DMS 273 (cell line): ENCODE measurements around the gene MAPK4.
A peak's percentile ranks its signal among the peaks of the same experiment; 100 is the strongest.
"Not testable (repeated sequence)": the region's sequence is repeated elsewhere in the genome, so short reads cannot be mapped to it uniquely, and the experiment has no call there.

Experiments
- DNase-seq: peaks from one replicate; lab custom pipeline; 2025; ENCODE audit not compliant: unreplicated experiment; lab: John Stamatoyannopoulos, UW

MAPK4 gene

DNA sequence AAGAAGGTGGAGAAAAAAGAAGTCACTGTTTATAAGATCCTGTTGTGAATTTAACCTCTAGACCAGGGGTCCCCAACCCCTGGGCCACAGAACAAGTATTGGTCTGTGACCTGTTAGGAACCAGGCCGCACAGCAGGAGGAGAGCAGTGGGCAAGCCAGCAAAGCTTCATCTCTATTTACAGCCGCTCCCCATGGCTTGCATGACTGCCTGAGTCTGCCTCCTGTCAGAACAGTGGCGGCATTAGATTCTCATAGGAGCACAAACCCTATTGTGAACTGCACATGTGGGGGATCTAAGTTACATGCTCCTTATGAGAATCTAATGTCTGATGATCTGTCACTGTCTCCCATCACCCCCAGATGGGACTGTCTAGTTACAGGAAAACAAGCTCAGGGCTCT is 13.3 kb downstream of the MAPK4 start:
- DNase-seq: not testable (repeated sequence)

DNA sequence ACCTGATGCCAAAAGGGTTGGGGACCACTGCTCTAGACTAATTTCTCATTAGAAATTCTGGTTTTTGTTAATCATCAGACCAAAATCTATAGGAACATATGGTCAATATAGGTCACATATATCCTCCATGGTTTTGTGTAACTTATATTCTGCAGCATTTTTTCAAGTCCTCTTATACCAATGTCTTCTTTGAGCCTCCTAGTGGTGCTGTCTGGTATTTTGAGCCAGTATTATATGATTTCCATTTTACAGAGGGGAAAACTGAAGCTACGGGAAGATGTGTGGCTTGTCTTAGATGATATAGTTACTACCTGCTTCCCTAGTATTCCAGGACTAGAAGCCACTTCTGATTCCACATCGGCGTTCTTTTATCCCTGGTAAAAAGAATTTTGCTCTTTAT is 13.8 kb downstream of the MAPK4 start:
- DNase-seq: peak; percentile 12

DNA sequence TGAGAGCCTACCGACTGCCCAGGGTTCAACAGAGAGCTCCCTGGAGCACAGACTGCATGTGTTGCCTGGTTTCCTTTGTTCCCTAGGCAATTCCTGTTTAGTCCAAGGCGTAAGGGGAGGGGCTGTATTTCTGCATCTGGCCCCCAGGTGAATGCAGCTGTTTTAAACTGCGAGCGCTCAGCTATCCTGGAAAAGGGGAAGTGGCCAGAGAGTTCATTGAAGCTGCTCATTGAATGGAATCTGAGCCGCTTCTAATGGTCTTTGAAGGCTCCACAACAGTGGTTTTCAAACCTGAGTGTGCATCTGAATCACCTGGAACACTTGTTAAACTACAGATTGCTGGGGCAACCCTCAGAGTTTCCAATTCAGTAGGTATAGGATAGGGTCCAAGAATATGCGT is 18.1 kb downstream of the MAPK4 start:
- DNase-seq: no peak

DNA sequence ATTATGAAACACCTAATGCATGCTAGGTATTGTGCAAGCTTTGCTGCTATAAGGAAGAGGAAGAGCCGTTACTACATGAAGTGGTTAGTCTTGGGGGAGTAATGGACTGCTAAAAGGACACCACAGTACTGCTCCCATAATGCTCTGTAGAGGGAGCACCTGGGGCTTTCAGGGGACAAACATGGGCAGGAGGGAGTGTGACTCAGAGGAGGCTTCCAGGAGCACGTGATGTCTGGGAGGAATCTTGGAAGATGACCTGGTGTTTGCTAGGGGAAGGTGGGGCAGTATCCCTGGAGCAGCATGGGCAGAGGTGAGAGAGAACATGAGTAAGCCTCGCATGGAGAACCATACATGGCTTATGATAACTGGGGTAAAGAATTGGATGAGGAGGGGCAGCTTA is 18.8 kb downstream of the MAPK4 start:
- no peak for DNase-seq

DNA sequence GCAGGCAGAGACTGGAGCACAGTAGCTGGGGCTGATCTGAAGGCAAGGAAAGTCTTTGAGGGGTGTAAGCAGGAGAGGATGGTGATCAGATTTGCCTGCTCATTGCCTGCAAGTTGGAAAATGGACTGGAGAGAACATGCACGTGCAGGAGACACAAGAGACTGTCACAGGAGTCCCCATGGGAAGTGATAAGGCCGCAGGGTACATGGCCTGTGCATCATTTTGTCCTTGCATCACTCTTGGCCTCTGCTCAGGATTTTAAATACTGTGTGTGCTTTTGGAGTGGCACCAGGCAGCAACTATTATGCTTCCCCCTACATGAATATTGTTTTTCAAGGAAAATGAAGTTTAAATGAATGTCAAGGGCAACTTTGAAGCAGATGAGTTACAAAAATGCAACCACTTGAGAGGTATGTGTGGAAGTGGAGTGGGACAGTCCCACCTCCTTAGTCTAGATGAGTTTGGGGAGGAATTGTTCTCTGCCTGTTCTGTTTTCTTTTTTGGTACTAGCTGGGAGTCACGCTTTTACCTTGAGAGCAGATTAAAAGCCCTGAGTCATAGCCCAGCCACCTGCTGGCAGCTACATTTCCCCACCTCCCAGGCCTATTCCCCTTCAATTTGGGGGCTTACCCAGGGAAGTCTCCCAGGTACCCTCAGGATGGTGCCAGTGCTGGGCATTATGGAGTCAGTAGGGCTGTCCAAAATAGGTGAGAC is 19.3 kb downstream of the MAPK4 start:
- no peak for DNase-seq

DNA sequence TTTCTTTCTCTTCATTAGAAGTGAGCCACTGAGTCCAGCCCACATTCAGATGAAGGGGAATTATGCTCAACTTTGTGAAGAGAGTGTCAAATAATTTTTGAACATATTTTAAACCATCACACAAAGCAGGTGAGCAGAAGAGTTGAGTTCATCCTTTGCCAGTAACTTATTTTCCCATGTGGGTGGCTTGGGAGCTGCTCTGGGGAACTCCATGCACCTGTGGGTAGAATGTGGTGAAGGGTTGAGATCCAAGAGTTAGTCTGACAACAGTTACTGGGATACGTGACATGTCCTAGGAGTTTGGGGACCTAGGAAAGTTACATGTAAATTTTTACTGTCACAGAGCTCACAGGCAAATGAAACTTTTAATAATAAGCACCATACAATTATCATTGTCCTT is 21.6 kb downstream of the MAPK4 start:
- DNase-seq: no peak

DNA sequence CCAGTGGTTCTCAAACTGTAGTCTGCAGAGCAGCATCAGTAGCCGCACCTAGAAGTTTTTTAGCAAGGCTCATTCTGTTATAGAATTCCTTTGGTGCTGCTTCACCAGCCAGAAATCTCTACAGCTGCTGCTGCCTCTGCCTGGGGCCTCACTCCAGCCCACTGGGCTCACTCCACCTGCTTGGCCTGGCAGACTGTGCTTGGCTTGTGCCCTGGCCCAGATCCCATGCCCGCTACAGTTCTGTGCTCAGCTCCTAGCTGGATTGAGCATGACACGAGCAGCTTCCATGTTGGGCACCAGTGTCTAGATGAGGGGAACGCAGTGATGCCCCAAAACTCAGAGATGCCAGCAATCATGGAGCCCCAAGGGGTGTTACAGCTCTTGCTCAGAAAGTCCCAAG is 22.6 kb downstream of the MAPK4 start:
- DNase-seq: no peak

DNA sequence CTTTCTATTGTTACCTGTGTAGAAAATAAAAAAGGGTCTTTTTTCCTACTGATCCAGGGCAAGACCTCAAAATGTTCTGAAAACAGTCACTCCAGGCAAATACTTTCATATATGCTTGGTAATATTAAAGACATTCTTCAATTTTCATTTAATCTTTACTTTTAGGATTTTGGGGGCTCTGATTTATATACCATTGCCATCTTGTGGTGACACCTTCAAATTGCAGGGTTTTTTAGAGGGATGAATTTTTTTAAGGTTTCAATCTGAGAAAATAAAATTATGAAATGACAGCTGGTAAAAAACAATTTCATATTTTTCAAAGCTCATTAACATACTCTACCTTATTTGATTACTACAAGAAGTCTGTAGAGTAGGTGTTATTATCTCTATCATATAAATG is 26.8 kb downstream of the MAPK4 start:
- DNase-seq: peak; percentile 12

DNA sequence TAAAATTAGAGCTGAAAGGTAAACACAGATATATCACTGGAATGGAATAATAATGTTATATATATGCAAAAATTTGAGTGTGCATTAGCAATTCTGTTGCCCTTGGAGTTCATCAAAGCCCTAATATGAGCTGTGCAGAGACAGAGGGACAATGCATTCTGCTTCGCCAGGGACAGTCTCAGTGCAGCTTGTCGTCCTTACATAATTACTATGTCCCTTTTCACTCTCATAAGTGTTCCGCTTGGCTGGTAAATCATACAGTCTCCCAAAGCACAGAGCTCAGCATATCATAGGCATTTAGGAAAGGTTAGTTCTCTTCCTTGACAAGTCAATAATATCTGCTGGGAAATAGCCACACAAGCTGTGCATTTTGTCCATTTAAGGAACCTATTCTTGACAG is 30.7 kb downstream of the MAPK4 start:
- no peak for DNase-seq

DNA sequence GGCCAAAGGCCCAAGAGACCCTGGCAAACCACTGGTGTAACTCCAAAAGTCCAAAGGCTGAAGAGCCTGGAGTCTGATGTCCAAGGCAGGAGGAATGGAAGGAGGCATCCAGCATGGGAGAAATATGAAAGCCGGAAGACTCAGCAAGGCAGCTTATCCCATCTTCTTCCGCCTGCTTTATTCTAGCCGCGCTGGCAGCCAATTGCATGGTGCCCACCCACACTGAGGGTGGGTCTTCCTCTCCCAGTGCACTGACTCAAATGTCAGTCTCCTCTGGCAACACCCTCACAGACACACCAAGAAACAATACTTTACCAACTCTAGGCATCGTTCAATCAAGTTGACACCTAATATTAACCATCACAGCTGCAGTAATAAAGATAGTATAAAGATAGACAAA is 34.1 kb downstream of the MAPK4 start:
- DNase-seq: no peak

DNA sequence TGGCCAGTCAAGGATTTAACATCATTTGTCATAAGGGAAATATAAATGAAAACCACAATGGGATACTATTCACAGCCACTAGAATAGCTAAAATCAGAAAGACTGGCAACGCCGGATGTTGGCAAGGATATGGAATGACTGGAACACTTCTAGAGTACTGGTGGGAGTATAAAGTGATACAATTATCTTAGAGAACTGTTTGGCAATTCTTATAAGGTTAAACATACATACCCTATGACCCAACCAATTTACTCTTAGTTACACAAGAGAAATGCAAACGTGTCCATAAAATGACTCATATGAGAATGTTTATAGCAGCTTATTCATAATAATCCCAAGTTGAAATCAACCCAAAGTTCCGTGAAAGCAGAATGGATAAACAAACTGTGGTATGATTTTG is 35.1 kb downstream of the MAPK4 start:
- no peak for DNase-seq

DNA sequence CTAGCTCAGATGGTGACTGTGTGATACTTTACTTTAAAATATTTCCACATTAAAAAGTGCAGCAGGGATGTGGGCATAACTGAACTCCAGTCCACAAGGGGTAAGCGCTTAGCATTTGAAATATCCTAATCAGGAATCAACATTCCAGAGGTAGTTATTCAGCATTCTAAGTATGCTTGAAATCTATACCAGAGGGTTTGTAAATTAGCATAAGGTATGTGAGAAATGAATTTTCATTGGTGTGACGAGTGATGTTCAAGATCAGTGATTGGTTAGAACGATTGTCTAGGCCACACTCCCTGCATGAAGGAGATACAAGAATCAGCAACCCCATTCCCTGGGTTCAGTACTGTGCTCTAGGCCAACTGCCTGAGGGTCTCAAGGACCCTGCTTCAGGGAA is 42.6 kb downstream of the MAPK4 start:
- DNase-seq: no peak

DNA sequence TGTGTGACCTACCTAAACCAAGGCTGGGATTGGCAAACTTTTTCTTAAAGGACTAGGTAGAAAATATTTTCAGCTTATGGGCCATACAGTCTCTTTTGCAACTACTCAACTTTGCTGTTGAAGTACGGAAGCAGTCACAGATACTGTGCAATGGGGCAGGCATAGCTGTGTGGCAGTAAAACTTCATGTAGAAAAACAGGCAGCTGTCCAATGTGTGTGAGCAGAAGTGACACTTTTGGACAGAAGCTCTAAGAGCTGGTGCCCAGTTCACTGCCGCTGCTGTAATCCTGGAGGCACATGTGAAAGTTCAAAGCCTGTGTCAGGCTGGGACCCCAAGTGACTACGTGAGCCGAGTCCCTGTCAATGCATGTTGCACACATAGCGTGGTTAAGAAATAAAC is 46.7 kb downstream of the MAPK4 start:
- DNase-seq: no peak

DNA sequence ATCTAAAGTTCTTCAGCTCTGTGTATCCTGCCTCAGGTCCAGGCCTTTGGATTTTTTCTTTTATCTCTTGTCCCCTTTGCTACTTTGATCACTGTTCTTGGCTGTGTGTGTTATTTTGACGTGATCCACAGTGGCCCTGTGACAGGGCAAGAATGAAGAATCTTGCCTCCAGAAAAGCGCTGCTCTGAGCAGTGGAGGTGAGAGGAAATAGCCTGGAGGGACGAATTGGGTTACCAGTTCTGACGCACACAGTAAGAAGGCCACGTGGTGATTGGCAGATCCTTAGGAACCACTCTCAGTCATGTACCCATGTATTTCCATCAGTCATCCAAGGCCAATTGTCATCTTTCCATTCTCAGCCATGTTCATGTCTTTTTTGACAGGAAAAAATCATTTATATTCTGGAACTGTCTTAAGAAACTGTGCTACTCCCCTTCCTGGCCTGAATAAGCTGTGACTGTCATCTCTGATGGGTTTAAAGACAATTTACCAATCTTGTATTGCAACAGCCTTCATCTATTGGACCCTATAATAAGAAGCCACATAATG is 47.6 kb downstream of the MAPK4 start:
- no peak for DNase-seq

DNA sequence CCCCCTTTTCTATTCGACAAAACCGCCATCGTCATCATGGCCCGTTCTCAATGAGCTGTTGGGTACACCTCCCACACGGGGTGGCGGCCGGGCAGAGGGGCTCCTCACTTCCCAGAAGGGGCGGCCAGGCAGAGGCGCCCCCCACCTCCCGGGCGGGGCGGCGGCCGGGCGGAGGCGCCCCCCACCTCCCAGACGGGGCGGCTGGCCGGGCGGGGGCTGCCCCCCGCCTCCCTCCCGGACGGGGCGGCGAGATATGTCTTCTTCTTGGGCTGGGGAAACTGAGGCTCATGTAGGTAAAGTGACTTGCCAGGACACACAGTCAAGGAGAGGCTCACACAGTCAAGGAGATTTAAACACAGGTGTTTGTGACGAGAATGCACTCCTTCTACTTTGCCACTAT is 49.3 kb downstream of the MAPK4 start:
- DNase-seq: not testable (repeated sequence)

DNA sequence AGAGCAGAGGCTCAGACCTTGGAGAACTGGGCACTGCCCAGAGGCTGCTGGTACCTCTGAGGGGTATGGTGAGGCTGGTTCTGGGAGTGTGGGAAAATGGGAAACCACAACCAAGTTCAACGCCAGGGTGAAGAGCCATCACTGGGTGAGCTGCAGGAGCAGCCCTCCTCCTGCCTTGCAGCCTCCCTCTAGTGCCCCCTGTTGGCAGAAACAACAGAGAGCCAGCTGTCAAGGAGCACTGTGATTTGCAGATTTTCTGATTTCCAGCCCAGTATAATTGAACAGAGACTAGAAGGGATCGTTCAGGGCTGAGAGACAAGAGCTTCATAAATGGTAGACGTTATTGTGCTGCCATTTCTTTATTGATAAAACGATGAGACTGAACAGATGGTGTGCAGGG is 50.5 kb downstream of the MAPK4 start:
- DNase-seq: no peak

DNA sequence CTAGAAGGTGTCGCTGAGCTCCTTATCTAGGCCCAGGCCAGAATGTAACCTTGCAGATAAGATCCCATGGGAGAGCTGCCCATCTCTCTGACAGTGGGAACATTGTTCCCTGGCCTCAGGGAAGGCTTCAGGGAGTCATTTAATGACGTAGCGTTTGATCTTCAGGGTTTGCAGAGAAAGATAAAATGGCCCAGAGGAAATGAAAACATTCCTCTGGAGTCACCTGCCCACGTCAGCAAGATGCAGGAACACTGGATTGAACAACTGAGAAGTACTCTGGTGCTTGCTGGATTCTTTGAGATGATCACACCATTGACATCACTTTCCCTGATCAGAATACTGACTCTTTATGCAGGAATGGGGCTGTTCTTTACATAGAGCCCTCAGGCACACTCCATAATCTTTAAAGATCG is 51.6 kb downstream of the MAPK4 start:
- DNase-seq: no peak

DNA sequence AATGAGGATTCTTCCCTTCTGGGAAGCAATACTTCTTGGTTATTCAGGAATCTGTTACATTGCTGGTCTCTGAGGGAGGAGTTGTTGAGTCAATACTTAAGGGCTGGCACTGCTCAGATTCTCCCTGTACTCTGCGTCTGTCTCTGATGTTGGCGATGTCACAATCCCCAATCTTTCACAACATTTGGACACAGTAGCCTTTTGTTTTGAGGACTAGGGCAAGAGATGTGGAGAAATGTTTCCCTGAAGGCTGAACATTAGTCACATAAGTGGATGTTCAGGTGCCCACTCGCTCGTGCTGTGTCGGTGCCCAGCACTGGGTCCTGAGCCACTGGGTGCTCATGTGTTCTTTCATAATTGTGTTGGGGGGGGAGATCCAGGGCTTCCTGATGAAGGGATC is 55.0 kb downstream of the MAPK4 start:
- no peak for DNase-seq

DNA sequence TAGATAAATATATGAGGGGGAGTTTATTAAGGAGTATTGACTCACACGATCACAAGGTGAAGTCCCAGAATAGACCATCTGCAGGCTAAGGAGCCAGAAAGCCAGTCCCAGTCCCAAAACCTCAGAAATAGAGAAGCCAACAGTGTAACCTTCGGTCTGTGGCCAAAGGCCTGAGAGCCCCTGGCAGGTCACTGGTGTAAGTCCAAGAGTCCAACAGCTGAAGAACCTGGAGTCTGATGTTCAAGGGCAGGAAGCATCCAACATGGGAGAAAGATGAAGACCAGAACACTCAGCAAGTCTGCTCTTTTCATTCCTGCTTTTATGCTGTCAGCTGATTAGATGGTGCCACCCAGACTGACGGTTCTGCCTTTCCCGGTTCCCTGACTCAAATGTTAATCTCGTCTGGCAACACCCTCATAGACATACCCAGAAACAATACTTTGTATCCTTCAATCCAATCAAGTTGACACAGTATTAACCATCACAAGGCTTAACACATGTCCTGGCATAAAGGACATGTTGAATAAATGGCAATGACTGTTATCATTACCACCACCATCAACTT is 56.7 kb downstream of the MAPK4 start:
- DNase-seq: no peak

DNA sequence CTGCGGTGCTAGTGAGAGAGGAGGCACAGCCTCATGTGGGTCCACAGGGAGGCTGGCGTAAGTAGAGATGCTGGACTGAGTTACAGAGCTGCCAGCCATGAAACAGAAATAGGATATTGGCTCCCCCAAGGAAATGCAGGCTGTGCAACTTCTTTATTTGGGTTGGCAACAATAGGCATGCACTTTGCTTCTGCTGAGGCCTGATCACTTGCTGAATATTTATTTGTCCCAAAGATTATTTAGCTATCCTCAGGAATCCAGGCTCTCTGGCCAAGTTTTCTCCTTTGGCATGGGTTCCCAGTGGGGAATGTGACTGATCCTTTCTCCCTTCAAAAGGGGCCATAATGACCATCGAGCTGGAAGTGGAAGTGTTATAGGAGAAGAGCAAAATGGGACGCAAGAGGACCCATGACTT is 60.0 kb downstream of the MAPK4 start:
- no peak for DNase-seq

DNA sequence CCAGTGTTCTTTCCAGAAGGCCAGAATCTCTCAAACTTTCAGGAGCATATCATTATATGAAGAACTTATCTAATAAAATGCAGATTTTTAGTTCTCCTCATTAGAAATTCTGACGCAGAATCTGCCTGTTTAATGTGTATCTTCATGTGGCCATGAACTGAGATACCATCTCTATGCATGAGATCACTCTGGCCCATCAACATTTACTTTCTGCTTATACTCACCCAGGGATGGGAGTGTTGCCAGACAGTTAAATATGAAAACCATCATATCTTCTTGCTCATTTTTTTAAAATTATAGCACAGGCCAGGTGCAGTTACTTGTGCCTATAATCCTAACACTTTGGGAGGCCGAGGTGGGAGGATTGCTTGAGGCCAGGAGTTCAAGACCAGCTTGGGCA is 60.4 kb downstream of the MAPK4 start:
- no peak for DNase-seq

DNA sequence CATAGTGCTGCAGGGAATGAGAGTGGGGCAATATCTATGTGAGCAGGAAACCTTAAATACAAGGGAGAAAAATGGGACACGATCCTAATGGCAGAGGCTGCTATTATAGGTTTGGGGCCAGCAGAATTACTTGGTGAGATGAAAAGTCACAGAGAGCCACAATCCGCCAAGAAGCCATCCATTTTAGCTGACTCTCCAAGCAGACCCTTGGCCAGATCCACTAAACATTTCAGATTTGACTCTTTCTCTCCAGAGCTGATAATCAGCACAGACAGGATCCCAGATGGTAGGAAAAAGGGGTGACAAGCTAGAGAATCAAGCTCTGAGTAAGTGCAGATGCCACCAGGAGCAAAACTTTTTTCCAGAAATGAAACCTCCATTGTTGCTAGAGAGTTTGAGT is 61.5 kb downstream of the MAPK4 start:
- DNase-seq: no peak

DNA sequence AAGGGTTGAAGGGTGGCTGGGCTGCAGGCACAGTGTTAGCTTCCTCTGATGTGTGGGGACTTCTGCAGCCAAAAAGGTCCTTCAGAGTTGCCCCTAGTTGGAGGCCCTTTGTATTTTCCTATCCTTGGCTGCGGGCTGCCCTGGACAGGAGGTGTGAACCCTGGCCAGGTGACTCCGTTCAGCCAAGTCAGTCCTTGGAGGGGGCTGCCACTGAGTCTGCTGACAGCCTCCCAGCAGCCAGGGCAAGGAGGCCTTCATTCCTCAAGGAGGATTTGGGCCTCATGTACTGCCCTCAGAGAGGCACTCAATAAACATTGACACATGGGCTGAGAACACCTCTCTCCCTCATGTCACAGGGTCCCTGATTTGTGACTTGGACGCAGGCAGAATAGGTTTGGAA is 62.4 kb downstream of the MAPK4 start:
- no peak for DNase-seq
